SHP77 treated with DMSO at 0.1 percent for 48 hours (cell line): Measurements from ENCODE around the gene STK4.

Experiments
- DNase-seq: peaks from one replicate; lab custom pipeline; 2025; lab: John Stamatoyannopoulos, UW

Gene STK4

DNA sequence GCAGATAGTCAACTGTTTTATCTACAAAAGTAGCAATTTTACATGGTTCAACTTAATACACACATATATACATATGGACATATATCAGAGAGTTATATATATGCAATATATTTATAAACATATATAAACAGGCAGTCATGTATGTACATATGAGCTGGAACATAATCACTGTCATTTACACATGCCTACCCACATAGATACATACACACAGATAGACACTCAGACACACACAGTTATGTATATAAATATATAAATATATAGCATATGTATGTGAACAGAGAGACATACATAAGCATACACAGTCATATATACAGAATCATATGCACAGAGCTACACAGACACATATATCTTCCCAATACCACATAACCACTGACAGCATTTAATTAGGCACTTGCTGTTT is 146.4 kb downstream of the STK4 start:
- DNase-seq: no peak

DNA sequence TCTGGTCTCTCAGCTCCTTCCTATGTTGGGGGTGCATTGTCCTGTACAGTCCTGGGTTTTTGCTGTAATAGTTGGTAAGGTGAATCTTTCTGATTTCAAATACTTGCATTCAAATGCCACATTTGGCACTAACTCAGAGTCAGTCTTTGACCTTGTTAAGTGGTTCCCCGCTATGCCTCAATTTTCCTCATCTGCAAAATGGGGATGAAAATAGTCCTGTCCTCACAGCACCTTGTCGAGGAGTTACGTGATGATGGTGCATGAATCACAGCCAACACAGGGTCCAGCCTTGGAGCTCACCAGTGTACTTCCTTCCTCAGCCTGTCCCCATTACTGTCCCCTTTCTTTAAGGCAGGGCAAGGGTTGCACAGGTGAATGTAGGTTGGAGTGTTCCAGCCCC is 147.6 kb downstream of the STK4 start:
- no peak for DNase-seq

DNA sequence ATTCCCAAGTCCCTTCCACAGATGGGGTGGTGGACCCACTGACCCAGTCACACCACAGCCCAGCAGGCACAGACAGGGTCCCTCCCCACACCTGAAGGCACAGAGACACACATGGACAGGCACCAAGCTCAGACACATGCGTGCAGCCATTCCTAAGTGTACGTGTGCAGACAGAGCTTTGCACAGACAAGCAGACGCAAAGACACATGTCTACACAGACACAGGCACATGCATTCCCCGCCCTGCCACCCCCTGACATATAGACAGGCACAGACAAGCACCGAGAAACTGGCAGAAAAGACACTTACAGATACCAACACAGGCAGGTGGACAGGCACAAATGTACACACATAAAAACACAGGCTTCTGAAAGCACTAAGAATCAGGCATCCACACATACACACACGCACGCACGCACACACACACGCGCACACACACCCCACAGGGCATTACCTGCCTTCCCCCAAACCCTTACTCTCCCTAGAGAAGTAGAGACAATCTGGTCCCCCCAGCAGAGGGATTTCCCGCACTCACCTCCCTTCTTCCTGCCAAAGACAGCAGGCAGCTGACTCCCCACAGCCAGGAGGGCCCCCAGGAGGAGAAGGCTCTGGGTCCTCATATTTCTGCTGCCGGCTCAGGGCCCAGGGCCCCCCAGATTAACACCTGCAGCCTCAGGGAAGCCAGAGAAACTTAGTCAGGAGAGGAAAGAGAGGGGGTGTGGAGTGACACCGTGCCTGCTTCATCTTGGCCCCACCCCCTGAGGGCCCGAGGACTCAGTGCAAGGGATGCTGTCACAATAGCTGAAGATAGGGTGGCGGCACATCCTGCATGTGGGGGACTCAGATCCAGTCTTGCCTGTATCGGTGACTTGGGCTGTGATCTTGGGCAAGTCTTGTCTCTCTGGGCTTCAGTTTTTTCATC is 148.4 kb downstream of the STK4 start, which contains the start of gene WFDC5:
TSS of gene WFDC5 (minus strand) at position 710 of the 921 bp plus-strand sequence. CDS start at position 619, 91 bp downstream.
- DNase-seq: no peak

DNA sequence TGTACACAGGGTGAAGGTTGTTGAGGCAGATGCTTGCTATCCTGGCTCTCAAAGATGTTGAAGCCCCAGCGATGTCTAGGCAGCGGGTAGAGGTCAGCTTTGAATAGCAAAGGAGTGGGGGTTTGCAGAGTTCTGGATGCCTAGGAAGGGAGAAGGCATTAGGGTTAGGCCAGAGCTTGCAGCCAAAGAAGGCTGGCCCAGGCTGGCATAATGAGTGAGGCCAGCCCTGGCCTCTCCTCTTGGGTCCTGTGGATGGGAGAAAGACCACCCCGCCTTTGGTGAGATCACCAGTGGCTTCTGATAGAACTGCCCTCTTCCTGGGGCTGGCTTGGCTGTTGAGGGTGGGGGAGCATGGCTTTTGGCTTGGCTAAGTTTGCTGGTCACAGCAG is 149.1 kb downstream of the STK4 start:
- DNase-seq: no peak

DNA sequence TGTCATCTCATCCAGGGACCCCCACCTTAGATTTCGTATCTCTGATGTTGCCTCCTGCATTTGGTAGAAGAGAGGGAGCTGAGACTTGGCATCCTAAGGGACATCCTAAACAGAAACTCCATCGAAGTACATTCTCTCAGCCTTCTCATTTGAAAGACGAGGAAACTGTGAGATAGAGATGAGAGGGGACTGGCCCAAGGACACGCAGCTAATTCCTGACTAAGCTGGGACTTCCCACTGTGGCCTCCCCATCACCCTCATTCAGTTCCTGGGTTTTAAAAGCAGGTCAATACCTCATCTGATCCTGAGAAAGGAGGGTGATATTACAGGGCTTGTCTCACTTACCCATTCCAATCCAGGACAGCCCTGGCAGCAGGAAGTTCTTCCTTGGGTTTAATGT is 149.5 kb downstream of the STK4 start:
- DNase-seq: no peak

DNA sequence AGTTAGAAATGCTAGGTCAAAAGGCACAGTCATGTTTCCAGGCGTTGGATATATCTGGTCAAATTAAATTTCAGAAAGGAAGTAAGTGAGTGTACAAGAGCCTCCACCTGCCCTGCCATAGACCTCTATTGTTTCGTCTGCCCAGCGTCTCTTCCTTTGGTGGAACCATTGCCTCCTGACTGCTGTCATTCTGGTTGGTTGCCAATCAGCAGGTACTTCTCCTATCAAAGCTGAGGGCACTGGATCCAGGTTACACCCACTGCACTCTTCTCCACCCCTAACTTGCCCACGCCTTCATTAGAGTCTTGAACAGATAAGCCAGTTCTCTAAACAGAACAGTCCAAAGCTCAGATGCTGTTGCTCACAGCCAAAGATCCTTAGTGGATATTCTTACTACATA is 151.3 kb downstream of the STK4 start:
- no peak for DNase-seq

DNA sequence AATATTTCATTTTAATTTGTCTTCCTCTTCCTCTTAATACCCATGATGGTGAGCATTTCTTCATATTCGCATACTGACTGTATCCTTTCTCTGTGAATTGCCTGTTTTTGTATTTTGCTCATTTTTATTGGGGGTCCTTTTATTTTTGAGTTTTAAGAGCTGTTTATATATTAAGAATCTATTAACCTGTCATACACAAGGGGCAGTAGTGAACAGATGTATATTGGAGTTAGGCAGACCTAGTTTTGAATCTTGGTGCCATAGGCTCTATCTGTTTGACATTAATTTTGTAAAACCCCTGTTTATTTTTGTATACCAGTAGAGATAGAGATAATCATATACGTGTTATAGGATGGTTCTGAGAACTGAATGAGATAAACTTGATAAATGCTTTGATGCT is 151.7 kb downstream of the STK4 start:
- DNase-seq: no peak

DNA sequence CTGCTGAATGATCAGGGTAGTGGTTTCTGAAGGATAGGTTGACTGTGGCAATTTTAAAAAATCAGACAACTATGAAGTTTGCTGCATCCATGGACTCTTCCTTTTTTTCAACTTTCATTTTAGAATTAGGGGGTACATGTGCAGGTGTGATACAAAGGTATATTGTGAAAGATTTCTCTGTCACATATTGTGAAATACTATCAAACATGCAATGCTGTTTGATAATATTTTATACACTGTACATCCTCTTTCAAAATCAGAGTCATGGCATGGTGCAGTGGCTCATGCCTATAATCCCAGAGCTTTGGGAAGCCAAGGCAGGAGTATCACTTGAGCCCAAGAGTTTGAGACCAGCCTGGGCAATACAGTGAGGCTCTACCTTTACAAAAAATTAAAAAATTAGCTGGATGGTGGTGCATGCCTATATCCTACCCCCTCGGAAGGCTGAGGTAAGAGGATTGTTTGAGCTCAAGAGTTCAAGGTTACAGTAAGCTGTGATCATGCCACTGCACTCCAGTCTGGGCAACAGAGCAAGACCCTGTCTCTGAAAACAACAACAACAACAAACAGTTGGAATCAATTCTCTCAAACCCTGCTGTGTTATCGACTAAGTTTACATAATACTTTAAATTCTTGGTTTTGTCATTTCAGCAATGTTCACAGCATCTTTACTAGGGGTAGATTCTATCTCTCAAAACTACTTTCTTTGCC is 153.4 kb downstream of the STK4 start:
- no peak for DNase-seq

DNA sequence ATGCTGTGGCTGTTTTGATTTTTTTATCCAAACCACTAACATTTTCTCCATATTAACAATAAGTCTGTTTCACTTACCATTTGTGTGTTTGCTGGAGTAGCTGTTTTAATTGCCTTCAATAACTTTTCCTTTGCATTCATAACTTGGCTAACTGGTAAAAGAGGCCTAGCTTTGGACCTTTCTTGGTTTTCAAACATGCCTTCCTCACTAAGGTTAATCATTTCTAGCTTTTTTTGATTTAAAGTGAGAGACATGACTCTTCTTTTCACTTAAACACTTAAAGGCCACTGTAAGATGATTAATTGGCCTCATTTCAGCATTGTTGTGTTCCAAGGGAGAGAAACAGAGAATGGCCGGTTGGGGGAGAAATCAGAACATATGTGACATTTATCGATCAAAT is 155.1 kb downstream of the STK4 start:
- DNase-seq: no peak

DNA sequence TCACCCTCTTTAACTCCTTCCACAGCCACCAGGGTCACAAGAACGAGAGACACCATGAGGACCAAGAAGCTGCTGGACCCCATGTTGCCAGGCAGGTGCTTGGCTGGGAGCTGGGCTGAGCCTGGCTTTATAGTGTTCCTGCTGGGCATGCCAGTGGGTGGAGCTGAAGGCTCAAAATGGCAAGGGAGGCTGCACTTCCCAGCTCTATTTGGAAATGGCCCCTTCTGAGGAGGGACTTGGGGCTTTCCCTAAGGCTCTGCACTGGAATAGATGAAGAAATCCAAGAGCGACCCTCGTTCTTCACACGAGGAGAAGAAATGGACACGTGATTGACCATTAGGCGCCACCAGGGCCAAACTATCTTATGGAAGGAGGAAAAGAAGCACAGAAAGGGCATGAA is 158.1 kb downstream of the STK4 start, which contains the start of gene WFDC12:
TSS of gene WFDC12 (minus strand) at position 101 of the 400 bp plus-strand sequence. CDS start at position 83, 18 bp downstream.
- no peak for DNase-seq

DNA sequence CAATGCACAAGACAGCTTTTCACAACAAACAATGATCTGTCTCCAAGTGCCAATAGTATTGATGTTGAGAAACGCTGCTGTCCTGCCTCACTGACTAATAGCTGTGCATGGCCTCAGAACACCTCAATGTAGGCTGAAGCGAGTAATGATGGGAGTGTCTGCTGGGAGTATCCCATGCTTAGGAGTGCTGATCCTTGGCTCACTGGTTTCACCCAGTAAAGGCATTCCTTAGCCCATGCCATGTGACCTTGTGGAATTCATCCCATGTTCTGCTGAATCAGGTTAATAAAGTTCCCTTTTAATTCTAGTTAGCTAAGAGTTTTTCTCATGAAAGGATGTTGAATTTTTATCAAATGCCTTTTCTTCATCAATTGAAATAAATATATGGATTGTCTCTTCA is 161.8 kb downstream of the STK4 start:
- no peak for DNase-seq
